ENCODE results near the gene ATP2B2. TPM values are rescaled to one million over a fixed set of nuclear protein-coding genes. Genes with fewer than 3 reads are reported as not detected.

Gene ATP2B2
- total RNA-seq, 1 donor from 2014 or later, result not detected

DNA sequence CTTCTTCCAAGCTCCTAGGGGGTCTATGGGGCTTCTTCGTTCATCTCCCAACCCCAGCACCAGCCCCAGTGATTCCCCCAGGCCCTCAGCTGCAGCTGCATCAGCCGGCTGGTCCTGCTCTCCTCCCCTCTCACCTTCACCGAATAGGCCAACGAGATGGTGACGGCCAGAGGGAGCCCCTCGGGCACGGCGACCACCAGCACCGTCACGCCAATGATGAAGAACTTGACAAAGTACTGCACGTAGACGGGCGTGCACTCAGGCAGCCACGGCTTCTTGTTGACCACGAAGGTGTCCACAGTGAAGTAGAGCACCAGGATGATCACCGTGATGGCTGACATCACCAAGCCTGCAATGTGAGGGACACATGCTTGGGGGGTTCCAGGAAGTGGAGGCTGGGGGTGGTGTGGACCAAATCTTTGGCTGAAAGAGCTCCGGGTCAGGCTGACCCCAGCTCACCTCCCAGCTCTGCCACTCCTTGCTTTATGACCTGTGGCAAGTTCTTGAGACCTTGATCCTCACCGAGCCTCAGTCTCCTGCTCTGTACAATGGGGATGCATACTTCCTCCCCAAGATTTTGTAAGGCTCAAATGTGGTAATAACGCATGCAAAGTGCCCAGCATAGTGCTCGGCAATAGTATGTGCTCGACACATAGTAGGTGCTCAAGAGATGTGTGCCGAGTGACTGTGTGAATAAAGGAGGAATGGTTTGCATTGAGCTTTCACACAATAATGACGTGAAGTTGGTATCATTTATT lies 129.9 kb downstream of the ATP2B2 start:
- no peak overlapping the region for H3K4me3 Mint-ChIP-seq
- no peaks in the 10 kb centered on the region for H3K9me3 Mint-ChIP-seq
- H3K27ac Mint-ChIP-seq, result no peak overlapping the region
- no peak for DNase-seq (ENCODE audit: low spot score in 2 of 2, unreplicated experiment in 2 of 2)
- no peak for TF ChIP-seq CTCF (IDR thresholded peaks at IDR 0.05; ENCODE audit: unreplicated experiment)
- peaks cover 18% of the 10 kb centered on the region for H3K27me3 Mint-ChIP-seq (ENCODE audit: low read depth)
- no peaks in the 10 kb centered on the region for H3K36me3 Mint-ChIP-seq
- H3K4me1 Mint-ChIP-seq, result no peaks in the 10 kb centered on the region

- no peak for TF ChIP-seq CTCF (IDR thresholded peaks at IDR 0.05; ENCODE audit: unreplicated experiment)
- Mint-ChIP-seq H3K9me3 (no peaks in the 10 kb centered on the region), H3K27me3 (ENCODE audit: low read depth) (peaks cover 15% of the 10 kb centered on the region), H3K36me3 (no peaks in the 10 kb centered on the region), H3K4me1 (no peaks in the 10 kb centered on the region), H3K4me3 (no peak overlapping the region), H3K27ac (no peak overlapping the region)
- DNase-seq (ENCODE audit: low spot score in 2 of 2, unreplicated experiment in 2 of 2), result no peak
Observed at GRCh38 chr3:10374311-10374710, 131.1 kb downstream of the ATP2B2 start.

- Mint-ChIP-seq H3K4me3 (no peak overlapping the region), H3K27ac (no peak overlapping the region), H3K4me1 (no peaks in the 10 kb centered on the region), H3K27me3 (ENCODE audit: low read depth) (peaks cover 12% of the 10 kb centered on the region), H3K9me3 (no peaks in the 10 kb centered on the region), H3K36me3 (no peaks in the 10 kb centered on the region)
- no peak for DNase-seq (ENCODE audit: low spot score in 2 of 2, unreplicated experiment in 2 of 2)
- no peak for TF ChIP-seq CTCF (IDR thresholded peaks at IDR 0.05; ENCODE audit: unreplicated experiment)
Observed at GRCh38 chr3:10373686-10374261, 131.6 kb downstream of the ATP2B2 start.

GRCh38 chr3:10371789-10372188 lies 133.6 kb downstream of the ATP2B2 start:
- H3K27ac Mint-ChIP-seq, result no peak overlapping the region
- no peak for TF ChIP-seq CTCF (IDR thresholded peaks at IDR 0.05; ENCODE audit: unreplicated experiment)

DNA sequence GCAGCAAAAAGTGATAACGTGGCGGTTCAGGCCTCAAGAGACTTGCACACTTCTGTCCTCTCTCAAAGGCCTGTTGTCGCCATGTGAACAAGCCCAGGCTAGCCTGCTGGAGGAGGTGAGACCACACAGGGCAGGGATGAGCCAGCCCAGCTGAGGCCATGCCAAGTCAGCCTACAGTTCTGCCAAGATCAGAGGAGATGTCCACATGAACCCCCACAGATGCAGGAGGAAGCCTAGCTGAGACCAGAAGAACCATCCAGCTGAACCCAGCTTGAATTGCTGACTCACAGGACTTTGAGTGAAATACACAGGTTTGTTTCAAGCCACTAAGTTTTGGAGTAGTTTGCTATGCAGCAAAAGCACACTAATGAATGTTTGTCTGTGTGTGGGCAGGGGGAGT lies 134.2 kb downstream of the ATP2B2 start:
- Mint-ChIP-seq H3K4me3 (no peak overlapping the region), H3K9me3 (no peaks in the 10 kb centered on the region), H3K36me3 (no peaks in the 10 kb centered on the region), H3K27ac (no peak overlapping the region), H3K27me3 (ENCODE audit: low read depth) (peaks cover 14% of the 10 kb centered on the region), H3K4me1 (no peaks in the 10 kb centered on the region)
- no peak for DNase-seq (ENCODE audit: low spot score in 2 of 2, unreplicated experiment in 2 of 2)
- no peak for TF ChIP-seq CTCF (IDR thresholded peaks at IDR 0.05; ENCODE audit: unreplicated experiment)

More at GRCh38 chr3:10371789-10372188, 133.6 kb downstream of the ATP2B2 start:
- Mint-ChIP-seq H3K36me3 (no peaks in the 10 kb centered on the region), H3K4me3 (no peak overlapping the region), H3K27me3 (ENCODE audit: low read depth) (peaks cover 15% of the 10 kb centered on the region), H3K4me1 (no peaks in the 10 kb centered on the region), H3K9me3 (no peaks in the 10 kb centered on the region)
- DNase-seq (ENCODE audit: low spot score in 2 of 2, unreplicated experiment in 2 of 2), result no peak
